Epithelial cell of esophagus (primary cell): ENCODE data around the gene COX4I1.

Experiments used
- DNase-seq: peaks from one replicate; pipeline ENCODE4 v3.0.0; 2010; ENCODE audit warnings: low read depth
- H3K4me3 ChIP-seq: 2 replicates; pipeline ENCODE4 v1.5.1; 2011; ENCODE audit warnings: mild to moderate bottlenecking, low read length, control low read depth
- CTCF ChIP-seq: IDR thresholded peaks from 2 replicates; pipeline ENCODE4 v1.5.1; 2011; ENCODE audit warnings: low read depth, mild to moderate bottlenecking, low read length, control low read depth, inconsistent platforms; ENCODE audit not compliant: insufficient read depth; ENCODE audit errors: missing control alignments

The COX4I1 gene

DNA sequence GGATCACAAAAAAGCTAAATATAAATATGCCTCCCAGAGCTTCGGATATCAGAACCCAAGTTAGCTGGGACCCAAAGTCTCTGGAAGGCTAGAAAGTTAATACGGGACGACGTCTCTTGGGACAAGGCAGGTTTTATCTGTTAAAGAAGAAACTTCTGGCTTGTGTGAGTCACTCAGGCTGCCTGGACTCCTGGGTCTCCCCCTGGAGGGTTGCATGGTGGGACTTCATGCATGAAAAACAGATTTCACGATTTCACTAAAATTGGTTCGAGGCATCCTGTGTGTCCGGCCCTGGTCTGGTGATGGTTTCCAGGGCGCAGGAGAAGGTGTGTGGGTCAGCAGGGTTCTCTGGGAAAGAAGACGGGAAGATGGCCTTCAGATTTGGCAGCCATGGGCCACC lies 47.0 kb downstream of the COX4I1 start:
- no peak for DNase-seq
- no peak for TF ChIP-seq CTCF
- H3K4me3 ChIP-seq, result no peak overlapping the region

DNA sequence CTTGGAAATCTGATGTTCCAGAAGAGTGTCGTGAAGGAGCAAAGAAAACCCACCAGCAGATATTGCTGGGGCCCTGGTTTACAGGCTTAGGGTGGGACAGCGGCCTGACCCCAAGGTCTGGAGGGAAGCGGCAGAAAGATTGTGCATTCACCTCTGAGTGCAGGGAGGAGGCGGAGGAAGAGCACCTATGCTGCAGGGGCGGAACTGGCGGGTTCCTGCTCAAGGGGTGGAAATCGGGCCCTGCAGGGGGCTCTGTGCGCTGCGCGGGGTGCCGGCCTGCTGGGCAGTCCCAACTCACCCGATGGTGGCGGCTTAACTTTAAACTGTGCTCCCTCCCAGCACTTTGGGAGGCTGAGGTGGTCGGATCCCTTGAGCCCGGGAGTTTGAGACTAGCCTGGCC lies 47.5 kb downstream of the COX4I1 start:
- DNase-seq, result no peak
- no peak for TF ChIP-seq CTCF
- no peak overlapping the region for H3K4me3 ChIP-seq

GRCh38 chr16:85847681-85848601 lies 48.4 kb downstream of the COX4I1 start:
- no peak overlapping the region for H3K4me3 ChIP-seq
- TF ChIP-seq CTCF, result no peak
- no peak for DNase-seq

- H3K4me3 ChIP-seq, result no peak overlapping the region
- DNase-seq, result no peak
- TF ChIP-seq CTCF, result no peak
Observed at GRCh38 chr16:85848986-85849385, 49.5 kb downstream of the COX4I1 start.

GRCh38 chr16:85849388-85849787 lies 49.9 kb downstream of the COX4I1 start:
- no peak for DNase-seq
- no peak for TF ChIP-seq CTCF
- no peak overlapping the region for H3K4me3 ChIP-seq

- no peak overlapping the region for H3K4me3 ChIP-seq
- no peak for TF ChIP-seq CTCF
- DNase-seq, result no peak
Observed at GRCh38 chr16:85850344-85850880, 50.9 kb downstream of the COX4I1 start.
